OCI-LY7 (cell line): ENCODE results near the gene PALD1. TPM values are rescaled to one million over a fixed set of nuclear protein-coding genes. Genes with fewer than 3 reads are reported as not detected.

Source experiments
- BruUV-seq: library from RNA; stranded (reverse); fragments of 400-500 nt; replicated peaks from 2 replicates; lab custom pipeline; 2021; lab: Mats Ljungman, UMichigan
- CTCF ChIA-PET: fragments of 300-600 bp; sonication (Branson Sonifier 250); formaldehyde crosslinking; loops from one replicate; lab custom pipeline; 2022; ENCODE audit warnings: antibody characterized with exemption; ENCODE audit not compliant: unreplicated experiment; lab: Charles Lee
- POLR2A ChIA-PET: fragments of 300-600 bp; sonication (Branson Sonifier 250); formaldehyde crosslinking; loops from one replicate; lab custom pipeline; 2022; ENCODE audit warnings: antibody characterized with exemption; lab: Charles Lee
- DNase-seq: peaks from one replicate; pipeline ENCODE4 v3.0.0-alpha.2; 2015; ENCODE audit warnings: low spot score
- H2AFZ ChIP-seq: fragments of 200-600 bp; sonication (generic), shearing (Covaris generic); 2 replicates; pipeline ENCODE4 v1.6.1; 2014; ENCODE audit warnings: mild to moderate bottlenecking, antibody characterized with exemption, low read length, moderate library complexity
- H3K27ac ChIP-seq: fragments of 200-600 bp; sonication (generic); 2 replicates; pipeline ENCODE4 v1.5.1; 2014; ENCODE audit warnings: mixed run types, low read depth, mild to moderate bottlenecking, moderate library complexity, low read length, inconsistent platforms; ENCODE audit not compliant: poor library complexity, severe bottlenecking
- H3K36me3 ChIP-seq: fragments of 200-600 bp; sonication (generic); 2 replicates; pipeline ENCODE4 v1.6.1; 2014; ENCODE audit warnings: mild to moderate bottlenecking, antibody characterized with exemption, low read length, moderate library complexity, mixed read lengths; ENCODE audit not compliant: insufficient read depth
- H3K4me1 ChIP-seq: fragments of 200-600 bp; sonication (generic); 2 replicates; pipeline ENCODE4 v1.5.1; 2014; ENCODE audit warnings: mild to moderate bottlenecking, low read length; ENCODE audit not compliant: insufficient read depth, poor library complexity, severe bottlenecking
- H3K4me2 ChIP-seq: fragments of 200-600 bp; sonication (generic); 2 replicates; pipeline ENCODE4 v1.6.1; 2014; ENCODE audit warnings: mild to moderate bottlenecking, low read length
- H3K4me3 ChIP-seq: fragments of 200-600 bp; sonication (generic); 2 replicates; pipeline ENCODE4 v1.5.1; 2014; ENCODE audit warnings: mild to moderate bottlenecking, low read depth, low read length; ENCODE audit not compliant: poor library complexity, severe bottlenecking
- H3K79me2 ChIP-seq: fragments of 200-600 bp; sonication (generic); 2 replicates; pipeline ENCODE4 v1.6.1; 2016; ENCODE audit warnings: low read depth, mild to moderate bottlenecking, low read length, moderate library complexity, mixed read lengths; ENCODE audit not compliant: insufficient read depth
- H3K9me2 ChIP-seq: fragments of 200-600 bp; sonication (generic); 2 replicates; pipeline ENCODE4 v1.6.1; 2016; ENCODE audit warnings: mild to moderate bottlenecking, low read length, mixed read lengths; ENCODE audit not compliant: insufficient read depth
- H3K9me3 ChIP-seq: fragments of 200-600 bp; sonication (generic); 2 replicates; pipeline ENCODE4 v1.6.1; 2014; ENCODE audit warnings: mild to moderate bottlenecking, mixed run types, low read length, mixed read lengths
- H4K20me1 ChIP-seq: fragments of 200-600 bp; sonication (generic); 2 replicates; pipeline ENCODE4 v1.6.1; 2014; ENCODE audit warnings: mild to moderate bottlenecking, antibody characterized with exemption, low read length, moderate library complexity, mixed read lengths; ENCODE audit not compliant: insufficient read depth
- CTCF ChIP-seq: fragments of 200-600 bp; sonication (generic); conservative IDR thresholded peaks from 2 replicates; pipeline ENCODE4 v1.5.1; 2014; ENCODE audit warnings: mild to moderate bottlenecking, antibody characterized with exemption, low read length, moderate library complexity, mixed read lengths
- EZH2phosphoT487 ChIP-seq: fragments of 200-600 bp; sonication (generic); IDR thresholded peaks from 2 replicates; pipeline ENCODE4 v1.6.1; 2018; ENCODE audit warnings: low read depth, borderline replicate concordance, mild to moderate bottlenecking, mixed run types, antibody characterized with exemption, low read length, moderate library complexity, mixed read lengths
- intact Hi-C: fragments of 100-400 bp; cut with micrococcal nuclease; formaldehyde crosslinking; loops from one replicate; pipeline ENCODE4 v1.10.0; 2022; ENCODE audit not compliant: unreplicated experiment
- total RNA-seq, 2 experiments: library from RNA; depleted of rRNA in 1 of 2; stranded (reverse); fragments of >200 nt in 1 of 2; shearing (Covaris generic) in 1 of 2; gene quantifications; 2 replicates each; pipeline ENCODE4 v1.2.3, GENCODE V29; 2014 to 2022

Gene PALD1
- total RNA-seq, 2 experiments from 2014 or later = 52.7 to 66.7 TPM

GRCh38 chr10:70512149-70512639 is 33.6 kb downstream of the PALD1 start:
- H3K9me2 ChIP-seq = no peaks in the 10 kb centered on the region
- peak overlapping the region; percentile 25; the same call in 1 of the 2 replicates for H3K4me2 ChIP-seq
- H3K4me1 ChIP-seq = peaks cover 73% of the 10 kb centered on the region
- no peaks in the 10 kb centered on the region for H3K9me3 ChIP-seq
- peaks cover 56% of the 10 kb centered on the region; the same call in 1 of the 2 replicates for H3K79me2 ChIP-seq
- no TSS peak for BruUV-seq
- ChIA-PET CTCF (interaction anchor here (0.8 kb wide), 1 partner anchor 17 kb away, joined by 3 read pairs; no protein-coding TSS in a partner anchor), POLR2A (interaction anchor here (0.5 to 1.3 kb wide), 3 partner anchors 32 to 1408 kb away, joined by 3 to 5 read pairs (median 4); no protein-coding TSS in a partner anchor)
- TF ChIP-seq EZH2phosphoT487 (no peak), CTCF (no peak)
- H4K20me1 ChIP-seq = peaks cover 3% of the 10 kb centered on the region; the same call in 1 of the 2 replicates
- intact Hi-C loops = no loop called here
- no peak for DNase-seq
- H3K27ac ChIP-seq = peak overlapping the region; percentile 29
- no peak overlapping the region for H3K4me3 ChIP-seq
- H3K36me3 ChIP-seq = peaks cover 20% of the 10 kb centered on the region
- no peak overlapping the region for H2AFZ ChIP-seq

GRCh38 chr10:70513848-70514309 is 35.3 kb downstream of the PALD1 start:
- intact Hi-C loops = loop anchor here (1.0 kb wide), 1 partner anchor 35 kb away; no protein-coding TSS in a partner anchor
- ChIA-PET POLR2A (interaction anchor here (1.2 kb wide), 1 partner anchor 19 kb away, joined by 4 read pairs; no protein-coding TSS in a partner anchor), CTCF (interaction anchor here (0.6 kb wide), 1 partner anchor 805 kb away, joined by 3 read pairs; the partner anchor contains the start of gene SLC29A3)
- peaks cover 25% of the 10 kb centered on the region for H3K36me3 ChIP-seq
- no peak overlapping the region for H2AFZ ChIP-seq
- H3K27ac ChIP-seq = peak overlapping the region; percentile 33
- BruUV-seq = no TSS peak
- DNase-seq = peak; percentile 63
- H3K4me3 ChIP-seq = peak overlapping the region; percentile 49
- TF ChIP-seq EZH2phosphoT487 (no peak), CTCF (no peak)
- H4K20me1 ChIP-seq = peaks cover 3% of the 10 kb centered on the region; the same call in 1 of the 2 replicates
- H3K9me2 ChIP-seq = no peaks in the 10 kb centered on the region
- peaks cover 51% of the 10 kb centered on the region; the same call in 1 of the 2 replicates for H3K79me2 ChIP-seq
- peak overlapping the region; percentile 83 for H3K4me2 ChIP-seq
- peaks cover 57% of the 10 kb centered on the region for H3K4me1 ChIP-seq
- no peaks in the 10 kb centered on the region for H3K9me3 ChIP-seq
